GM21717 (cell line): Measurements from ENCODE around the gene VAMP8.
"Not testable (repeated sequence)": the region's sequence is repeated elsewhere in the genome, so short reads cannot be mapped to it uniquely, and the experiment has no call there.

Experiments used
- ATAC-seq: cut with Tn5 transposase; IDR thresholded peaks from one replicate; pipeline ENCODE4 v1.9.1; 2021; ENCODE audit warnings: mild to moderate bottlenecking, moderate library complexity; ENCODE audit not compliant: unreplicated experiment

VAMP8 gene

DNA sequence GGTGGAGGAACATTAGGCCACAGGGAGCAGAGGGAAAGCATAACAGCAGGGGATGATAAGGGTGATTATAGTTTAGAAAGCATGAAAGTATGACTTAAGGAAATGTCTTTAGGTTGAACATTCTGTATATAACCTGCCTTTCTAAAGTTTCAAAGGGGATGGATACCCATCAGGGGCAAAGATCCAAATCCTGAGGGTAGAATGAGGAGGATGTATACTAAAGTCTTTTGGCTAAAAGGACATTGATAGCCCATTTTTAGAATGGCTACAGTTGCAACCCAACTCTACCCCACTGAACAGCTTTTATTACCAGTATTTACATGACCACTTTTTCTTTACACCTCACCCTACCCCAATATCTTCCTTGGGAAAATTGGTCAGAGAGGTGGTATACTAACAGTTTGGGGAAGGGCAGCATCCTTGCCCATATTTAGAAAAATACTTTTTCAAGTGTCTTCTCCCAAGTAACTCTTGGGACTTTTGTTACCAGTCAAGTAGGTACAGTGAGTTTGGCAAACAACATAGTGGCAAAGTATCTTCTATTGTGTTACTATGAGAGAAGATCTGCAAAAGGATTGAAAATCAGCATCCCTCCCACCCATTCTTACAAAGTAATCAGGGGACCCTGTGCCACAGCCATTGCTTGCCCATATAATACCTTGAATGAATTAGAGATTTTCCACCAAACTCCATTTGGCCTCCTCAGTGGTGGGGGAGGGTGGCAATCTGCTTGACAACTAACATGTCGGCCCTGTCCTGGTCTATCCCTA, 30.1 kb upstream of the VAMP8 start:
- no peak for ATAC-seq

DNA sequence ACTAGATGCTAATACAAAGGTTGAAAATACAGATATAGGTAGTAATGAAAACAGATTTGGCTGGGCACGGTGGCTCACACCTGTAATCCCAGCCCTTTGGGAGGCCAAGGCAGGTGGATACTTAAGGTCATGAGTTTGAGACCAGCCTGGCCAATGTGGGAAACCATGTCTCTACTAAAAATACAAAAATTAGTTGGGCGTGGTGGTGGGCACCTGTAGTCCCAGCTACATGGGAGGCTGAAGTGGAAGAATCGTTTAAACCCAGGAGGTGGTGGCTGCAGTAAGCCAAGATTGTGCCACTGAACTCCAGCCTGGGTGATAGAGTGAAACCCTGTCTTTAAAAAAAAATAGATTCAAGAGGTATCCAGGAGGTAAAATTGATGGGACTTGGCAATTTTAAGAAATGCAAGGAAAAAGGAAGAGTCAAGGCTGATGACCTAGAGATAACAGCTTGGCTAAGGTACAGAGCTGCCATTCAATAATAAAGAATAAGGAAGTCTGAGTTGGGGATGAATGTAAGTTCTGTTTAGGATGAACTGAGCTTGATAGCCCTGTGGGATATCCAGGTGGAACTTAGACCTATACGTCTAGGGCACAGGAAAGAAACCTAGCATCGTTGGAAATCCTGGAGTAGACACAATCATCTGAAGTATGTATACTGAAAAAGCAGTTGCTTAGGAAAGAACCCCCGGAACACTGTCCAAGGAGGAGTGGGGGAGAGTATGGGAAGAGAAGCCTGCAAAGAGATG, 29.4 kb upstream of the VAMP8 start:
- ATAC-seq: no peak

DNA sequence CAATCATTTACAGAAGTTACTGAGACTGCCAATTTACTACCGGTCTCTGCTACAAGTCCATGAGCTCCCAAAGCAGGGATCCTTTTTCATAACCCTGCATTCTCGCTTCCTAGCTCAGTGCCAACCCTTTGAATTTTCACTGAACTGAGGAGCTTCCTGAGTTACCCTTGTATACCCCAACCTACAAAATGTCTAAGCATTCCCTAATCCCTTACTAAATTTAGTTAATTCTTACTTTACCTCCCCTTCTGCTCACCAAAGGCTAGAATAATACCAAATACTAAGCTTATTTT, 28.8 kb upstream of the VAMP8 start:
- ATAC-seq: no peak

DNA sequence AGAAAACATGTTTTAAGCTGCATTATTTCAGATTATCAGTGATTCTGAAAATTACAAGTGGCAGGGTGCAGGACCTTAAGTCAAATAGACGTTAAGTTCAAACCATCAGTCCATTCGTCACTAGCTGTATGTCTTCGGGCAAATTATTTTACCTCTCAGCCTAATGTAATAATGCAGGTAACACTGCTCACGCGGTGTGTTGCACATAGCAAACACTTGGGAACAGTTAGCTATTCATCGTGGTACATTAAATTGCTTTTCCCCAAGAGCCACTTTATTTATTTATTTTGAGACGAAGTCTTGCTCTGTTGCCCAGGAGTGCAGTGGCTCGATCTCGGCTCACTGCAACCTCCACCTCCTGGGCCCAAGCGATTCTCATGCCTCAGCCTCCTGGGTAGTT, 28.3 kb upstream of the VAMP8 start:
- ATAC-seq: no peak

DNA sequence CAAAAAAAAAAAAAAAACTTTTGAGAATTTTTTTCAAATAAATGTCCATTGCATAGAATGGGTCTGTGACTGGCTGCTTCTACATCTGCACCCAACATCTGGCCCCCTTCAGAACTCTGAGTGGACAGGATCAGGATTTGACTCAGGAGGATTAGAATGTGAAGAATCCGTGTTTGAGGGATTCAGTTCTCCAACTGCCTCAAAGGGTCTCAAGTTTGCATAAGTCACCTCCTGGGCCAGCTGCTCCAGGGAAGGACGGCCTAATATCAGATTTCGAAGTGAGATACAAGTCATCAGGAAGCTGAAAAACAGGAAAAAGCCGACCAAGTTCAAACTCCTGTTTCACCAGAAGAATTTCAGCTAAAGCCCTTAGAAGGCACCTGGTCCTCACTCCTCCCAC, 27.6 kb upstream of the VAMP8 start:
- no peak for ATAC-seq

DNA sequence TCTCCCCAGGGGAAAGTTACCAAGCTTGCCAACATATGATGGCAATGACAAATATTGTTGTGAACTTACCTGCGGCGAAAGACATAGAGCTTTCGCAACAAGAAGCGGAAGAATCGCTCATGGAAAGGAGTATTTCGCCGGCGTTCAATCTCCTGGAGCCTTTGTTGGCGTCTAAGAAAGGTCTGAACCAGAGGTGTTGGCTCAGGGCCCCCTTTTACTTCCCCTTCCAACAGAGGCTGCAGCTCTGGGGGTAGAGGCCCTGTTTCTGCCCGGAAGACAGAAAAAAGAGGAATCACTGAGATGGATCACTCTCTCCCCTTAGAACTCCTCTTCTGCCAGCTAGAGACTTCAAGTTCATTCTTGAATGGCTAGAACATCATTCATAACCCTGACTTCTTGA, 26.9 kb upstream of the VAMP8 start:
- ATAC-seq: no peak

DNA sequence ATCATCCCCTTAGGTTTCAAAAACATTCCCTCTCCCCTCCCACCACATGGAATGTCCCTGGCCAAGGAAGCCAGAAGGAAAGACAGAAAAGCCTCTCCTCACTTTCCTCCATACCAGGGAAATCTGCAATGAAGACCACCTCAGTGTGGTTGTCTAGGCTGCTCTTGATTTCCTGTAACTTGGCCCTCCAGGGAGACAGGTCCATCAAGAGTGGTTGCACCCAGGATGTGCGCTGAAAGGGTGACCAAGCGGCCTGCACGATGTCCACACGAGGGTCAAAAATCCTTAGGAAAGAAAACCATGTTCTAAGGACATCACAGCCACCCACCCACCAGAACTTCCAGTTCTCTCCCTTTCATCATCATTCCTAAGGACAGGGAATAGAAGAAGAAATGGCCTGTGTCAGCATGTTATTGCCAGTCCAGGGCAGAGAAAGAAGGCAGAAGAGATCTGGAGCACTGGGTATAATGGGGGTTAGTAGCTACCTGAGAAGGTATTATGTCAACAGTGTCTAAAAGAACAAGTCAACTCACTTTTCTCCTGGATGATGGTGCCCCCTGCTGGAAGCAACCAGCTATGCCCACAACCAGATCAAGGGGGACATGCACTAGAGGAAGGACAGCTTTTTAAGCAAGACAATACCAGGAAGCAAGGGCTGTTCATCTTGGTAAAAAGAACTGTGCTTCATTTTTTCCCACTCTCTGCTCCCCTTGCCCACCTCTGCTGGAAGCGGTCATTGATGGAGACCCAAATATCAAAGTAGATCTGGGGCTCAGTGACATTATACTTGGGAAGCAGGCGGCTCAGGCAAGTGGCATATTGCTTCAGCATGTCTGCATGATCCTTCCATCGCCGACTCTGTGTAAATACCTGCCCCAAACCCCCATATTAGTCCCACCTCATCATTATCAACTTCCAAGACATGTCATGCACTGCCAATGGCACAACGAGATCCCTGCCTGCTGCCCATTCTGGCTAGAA, 25.4 kb upstream of the VAMP8 start:
- ATAC-seq: no peak

DNA sequence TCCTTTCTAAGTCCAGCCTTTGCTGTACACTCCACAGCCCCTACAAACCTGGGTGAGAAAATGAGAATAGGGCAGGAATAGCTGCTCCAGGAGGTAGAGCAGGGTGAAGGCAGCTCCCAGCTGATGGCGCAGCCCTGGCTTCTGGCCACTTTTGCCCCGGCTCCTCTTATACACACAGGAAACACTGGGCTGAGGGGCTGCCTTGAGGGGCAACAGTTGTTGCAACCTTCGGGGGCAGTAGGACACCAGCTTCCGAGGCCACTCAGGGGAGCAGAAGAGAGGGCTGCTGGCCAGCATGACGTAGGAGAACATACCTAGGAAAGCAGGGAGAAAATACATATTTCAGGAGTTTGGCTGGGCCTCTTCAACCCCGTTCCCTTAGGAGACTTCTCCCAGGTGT, 24.2 kb upstream of the VAMP8 start:
- no peak for ATAC-seq

DNA sequence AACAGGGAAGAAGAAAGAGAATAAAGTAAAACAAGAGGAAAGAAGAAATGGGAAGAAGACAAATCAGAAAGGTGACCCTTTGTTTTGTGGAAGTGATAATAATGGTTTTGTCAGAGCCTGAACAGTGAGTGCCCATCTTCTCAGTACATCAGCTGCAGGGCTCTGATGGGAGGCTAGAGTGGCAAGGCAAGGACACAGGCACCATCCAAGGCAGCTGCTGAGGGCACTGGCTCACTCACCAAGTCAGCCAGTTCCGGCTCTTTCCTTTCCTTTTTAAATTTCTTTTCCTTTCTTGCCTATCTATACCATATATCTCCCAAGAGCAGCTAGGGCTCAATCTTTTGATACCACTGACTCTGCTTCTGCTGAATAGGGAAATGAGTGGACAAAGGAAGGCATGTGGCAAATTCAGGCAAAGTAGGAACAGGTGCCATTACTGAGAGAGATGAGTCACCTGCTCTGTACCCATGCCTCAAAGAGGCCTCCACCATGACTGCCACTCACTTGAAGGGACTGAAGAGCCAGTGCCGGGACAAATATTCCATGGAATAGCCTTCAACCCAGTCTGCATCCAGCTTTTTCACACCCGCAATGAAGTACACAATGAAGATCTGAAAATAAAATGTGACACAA, 22.3 kb upstream of the VAMP8 start:
- ATAC-seq: no peak

DNA sequence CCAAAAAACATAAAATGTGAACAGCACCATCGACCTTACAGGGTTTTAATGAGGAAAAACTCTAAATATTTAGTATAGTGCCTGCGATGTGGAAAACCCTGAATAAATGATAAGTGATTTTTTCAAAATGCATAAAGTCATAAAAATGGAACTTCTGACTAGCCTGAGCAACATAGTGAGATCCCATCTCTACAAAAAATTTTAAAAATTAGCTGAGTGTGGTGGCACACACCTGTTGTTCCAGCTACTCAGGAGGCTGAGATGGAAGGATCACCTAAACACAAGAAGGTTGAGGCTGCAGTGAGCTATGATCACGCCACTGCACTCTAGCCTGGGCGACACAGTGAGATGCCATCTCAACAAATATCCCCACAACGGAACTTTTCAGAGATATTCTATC, 20.3 kb upstream of the VAMP8 start:
- no peak for ATAC-seq

DNA sequence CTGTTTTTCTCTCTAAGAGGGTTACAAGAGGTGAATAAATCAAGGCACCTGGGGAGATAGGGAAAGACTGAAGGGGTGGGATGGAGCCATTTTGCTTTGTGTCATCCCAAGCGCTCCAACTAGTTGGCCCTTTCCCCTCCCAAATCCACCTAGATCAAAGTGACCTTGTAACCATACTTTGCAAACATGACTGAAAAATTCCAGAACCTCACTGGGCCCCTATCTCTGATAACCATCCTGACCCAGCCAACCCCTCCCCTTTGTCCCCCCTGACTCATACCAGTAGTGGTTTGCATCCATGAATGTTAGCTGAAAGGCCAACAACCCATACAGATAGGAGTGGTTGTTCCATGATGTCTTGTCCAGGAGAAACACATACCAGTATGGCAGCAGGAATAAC, 19.2 kb upstream of the VAMP8 start:
- no peak for ATAC-seq

DNA sequence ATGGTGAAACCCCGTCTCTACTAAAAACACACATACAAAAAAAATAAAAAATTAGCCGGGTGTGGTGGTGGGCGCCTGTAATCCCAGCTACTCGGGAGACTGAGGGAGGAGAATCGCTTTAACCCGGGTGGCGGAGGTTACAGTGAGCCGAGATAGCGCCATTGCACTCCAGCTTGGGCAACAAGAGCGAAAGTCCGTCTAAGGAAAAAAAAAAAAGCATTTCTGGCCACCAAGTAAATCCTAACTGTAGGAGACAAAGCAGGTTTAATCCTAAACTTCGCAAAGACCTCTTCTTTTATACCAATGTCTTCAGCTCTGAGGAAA, 17.0 kb upstream of the VAMP8 start:
- ATAC-seq: not testable (repeated sequence)

DNA sequence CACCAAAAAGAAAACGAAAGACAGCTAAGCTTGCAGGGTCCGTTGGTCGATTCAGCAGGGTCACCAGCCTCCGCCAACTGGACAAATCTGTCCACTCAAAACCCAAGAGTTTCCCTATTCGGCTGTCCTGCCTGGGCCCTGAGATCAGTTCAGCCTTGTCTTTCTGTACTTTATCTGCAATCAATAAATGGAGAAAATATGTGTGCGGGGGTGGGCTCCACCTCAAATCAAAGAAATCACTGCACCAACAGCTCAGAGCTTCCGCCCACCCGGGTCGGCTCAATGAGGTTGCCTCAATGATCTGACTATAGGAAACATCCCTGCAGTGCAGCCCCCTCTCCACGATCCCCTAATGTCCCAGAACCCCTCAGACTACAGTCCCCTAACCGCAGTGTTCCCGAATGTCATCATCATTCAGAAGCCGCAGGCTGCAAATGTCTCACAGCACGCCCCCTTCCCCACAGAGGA, 16.5 kb upstream of the VAMP8 start:
- ATAC-seq: peak; percentile 20

DNA sequence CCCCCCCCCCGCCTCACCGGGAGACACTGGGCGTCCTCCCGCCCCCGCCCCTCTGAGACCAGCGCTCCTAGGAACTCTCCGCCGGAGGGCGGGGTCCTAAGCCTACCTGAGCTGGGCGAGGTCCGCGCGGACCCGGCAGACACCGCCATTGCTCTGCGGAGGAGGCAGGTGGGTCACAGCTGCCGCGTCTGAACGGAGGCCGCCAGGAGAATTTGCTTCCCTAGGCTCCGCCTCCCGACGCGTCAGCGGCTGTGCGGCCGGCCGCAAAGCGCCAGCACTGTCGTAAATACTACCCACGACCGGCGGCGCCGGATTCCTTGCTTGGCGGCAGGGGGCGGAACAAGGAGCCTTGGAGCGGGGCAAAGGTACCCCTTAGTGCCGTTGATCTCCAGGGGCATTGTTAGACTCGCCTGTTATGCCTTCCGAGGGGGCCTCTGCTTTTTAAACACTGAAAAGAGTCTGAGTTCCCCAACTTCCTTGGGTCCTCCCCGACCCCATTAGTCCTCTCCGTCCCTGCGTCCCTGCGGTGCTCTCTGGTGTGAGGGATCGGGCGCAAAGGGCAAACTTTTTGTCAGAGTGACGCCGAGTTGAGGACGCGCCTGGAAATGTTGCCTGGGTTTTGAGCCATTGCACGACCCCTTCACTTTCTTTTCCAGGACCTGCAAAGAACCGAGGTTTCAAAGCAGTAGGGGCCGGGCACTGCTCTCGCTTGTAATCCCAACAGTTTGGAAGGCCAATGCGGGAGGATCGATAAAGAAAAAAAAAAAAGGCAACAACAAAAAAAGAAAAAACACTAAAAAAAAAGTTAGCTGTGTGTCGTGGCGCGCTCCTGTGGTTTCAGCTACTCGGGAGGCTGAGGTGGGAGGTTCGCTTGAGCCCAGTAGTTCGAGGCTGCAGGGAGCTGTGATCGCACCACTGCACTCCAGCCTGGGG, 15.8 kb upstream of the VAMP8 start, which contains the start of gene GGCX:
Gene GGCX (minus strand): TSS at position 214 of the 933 bp plus-strand sequence. CDS start 65 bp downstream, at position 149.
- peak; percentile 83 for ATAC-seq

DNA sequence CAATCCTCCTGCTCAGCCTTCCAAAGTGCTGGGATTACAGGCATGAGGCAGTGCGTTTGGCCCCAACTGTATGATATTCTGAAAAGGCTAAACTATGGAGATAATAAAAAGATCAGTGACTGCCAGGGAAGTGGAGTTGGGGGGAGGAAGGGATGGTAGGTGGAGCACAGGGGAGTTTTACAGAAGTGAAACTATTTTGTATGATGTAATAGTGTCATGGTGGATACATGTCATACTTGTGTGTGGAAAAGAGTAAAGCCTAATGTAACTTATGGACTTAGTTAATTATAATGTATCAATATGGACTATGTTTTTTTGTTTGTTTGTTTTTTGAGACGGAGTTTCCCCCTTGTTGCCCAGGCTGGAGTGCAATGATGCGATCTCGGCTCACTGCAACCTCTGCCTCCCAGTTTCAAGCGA, 13.2 kb upstream of the VAMP8 start:
- ATAC-seq: no peak

DNA sequence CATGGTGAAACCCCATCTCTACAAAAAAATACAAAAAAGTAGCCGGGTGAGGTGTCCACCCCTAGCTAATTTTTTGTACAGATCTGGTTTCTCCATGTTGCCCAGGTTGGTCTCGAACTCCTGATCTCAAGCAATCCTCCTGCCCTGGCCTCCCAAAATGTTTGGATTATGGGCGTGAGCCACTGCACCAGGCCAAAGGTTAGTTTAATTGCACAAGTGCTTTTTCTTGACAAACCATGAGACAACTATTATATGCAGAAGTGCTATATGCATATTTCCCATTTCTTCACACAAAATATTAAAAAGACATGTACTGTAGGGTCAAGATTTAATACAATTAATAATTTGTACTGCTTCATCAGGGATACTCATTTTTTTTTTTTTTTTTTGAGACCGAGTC, 11.1 kb upstream of the VAMP8 start:
- no peak for ATAC-seq

DNA sequence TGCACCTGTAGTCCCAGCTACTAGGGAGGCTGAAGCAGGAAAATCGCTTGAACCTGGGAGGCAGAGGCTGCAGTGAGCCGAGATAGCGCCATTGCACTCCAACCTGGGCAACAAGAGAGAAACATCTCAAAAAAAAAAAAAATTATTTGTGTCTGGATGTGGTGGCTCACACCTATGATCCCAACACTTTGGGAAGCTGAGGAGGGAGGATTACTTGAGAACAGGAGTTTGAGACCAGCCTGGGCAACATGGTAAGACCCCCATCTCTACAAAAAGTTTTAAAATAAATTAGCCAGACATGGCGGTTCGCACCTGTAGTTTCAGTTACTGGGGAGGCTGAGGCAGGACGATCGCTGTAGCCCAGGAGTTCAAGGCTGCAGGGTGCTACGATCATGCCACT, 1.6 kb upstream of the VAMP8 start:
- ATAC-seq: no peak

DNA sequence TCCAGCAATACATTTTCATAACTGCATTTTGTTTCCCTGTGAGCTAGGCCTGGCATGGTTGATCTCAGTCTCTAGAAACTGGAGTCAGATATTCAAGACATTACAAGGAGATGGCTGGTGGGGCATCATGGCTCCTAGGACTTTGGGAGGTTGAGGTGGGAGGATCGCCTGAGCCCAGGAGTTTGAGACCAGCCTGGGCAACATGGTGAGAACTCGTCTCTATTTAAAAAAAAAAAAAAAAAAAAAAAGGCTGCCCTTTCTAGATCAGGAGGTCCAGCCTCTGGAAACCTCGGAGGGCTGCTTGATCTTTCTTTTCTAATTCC, 362 bp upstream of the VAMP8 start:
- no peak for ATAC-seq

DNA sequence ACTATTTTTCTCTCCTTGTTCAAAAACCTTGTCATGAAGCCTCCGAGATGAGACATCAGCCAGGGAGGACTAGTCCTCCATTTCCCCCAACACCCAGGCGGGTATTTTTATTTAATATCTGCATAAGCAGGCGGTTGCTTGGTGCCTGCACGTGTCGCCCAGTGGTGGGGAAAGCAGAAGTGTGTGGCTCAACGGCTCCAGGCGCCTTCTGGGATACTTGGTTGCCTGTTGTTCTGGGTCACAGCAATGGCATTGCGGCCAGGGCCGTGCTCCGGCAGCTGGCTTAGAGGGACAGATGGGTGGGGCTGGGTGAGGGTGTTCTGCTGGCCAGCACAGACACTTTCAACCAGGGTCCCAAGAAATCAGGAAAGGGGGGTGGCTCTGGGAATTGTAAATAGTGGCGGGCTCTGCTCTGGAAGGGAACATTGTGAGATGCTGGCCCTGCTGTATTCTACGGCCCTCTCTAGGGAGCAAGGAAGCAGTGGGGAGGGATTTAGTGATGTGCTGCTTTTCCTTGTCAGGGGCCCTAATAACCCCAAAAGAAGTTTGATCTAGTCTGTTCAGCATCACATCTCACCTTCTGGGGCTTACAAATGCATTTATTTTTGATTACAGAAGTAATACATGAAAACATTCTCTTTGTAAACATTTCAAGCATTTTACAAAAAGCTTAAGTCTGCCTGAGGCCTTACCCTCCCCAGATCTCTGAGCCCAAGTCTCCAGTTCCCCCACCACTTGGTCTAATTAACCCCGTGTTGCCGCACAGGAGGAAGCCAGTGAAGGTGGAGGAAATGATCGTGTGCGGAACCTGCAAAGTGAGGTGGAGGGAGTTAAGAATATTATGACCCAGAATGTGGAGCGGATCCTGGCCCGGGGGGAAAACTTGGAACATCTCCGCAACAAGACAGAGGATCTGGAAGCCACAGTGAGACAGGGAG, 1.1 kb downstream of the VAMP8 start:
- peak; percentile 49 for ATAC-seq
